ENCODE measurements around the gene PCOLCE2. TPM values are rescaled to one million over a fixed set of nuclear protein-coding genes. Genes with fewer than 3 reads are reported as not detected.
A peak's percentile ranks its signal among the peaks of the same experiment; 100 is the strongest.

Gene PCOLCE2
- total and polyA plus RNA-seq, 10 of the 15 experiments (the other 5 are each of a cell fraction or from before 2014, with no cell fraction given), result 0.11 to 7.6 (median 0.40) TPM

- no peak for TF ChIP-seq EED (IDR thresholded peaks at IDR 0.05; ENCODE audit: low read depth)
- no peak for TF ChIP-seq NFYB (IDR thresholded peaks at IDR 0.05; ENCODE audit: insufficient read depth, low read depth, low read length)
- no peak for TF ChIP-seq STAT1 (conservative IDR thresholded peaks at IDR 0.05)
- no peak for TF ChIP-seq NR2F1 (conservative IDR thresholded peaks at IDR 0.05)
- no peak for TF ChIP-seq IRF4 (IDR thresholded peaks at IDR 0.05; ENCODE audit: low read depth, low read length)
- TF ChIP-seq BRCA1 (IDR thresholded peaks at IDR 0.05; ENCODE audit: low read depth, low read length), result no peak
- peak; percentile 42; the same call in 1 of the 2 replicates for TF ChIP-seq RELB (IDR thresholded peaks at IDR 0.05; ENCODE audit: low read depth)
- no peak for TF ChIP-seq MYB (IDR thresholded peaks at IDR 0.05; ENCODE audit: borderline replicate concordance, low read depth, low read length)
- TF ChIP-seq HCFC1 (IDR thresholded peaks at IDR 0.05; ENCODE audit: low read length), result no peak
- no peak for TF ChIP-seq TCF12 (IDR thresholded peaks at IDR 0.05; ENCODE audit: low read depth, low read length)
- TF ChIP-seq CBX5 (IDR thresholded peaks at IDR 0.05; ENCODE audit: low read depth), result no peak
- TF ChIP-seq POLR2AphosphoS5 (IDR thresholded peaks at IDR 0.05; ENCODE audit: low read length), result no peak
- no peak for TF ChIP-seq CTCF (IDR thresholded peaks at IDR 0.05 in 2 of 3, conservative IDR thresholded peaks at IDR 0.05 in 1 of 3; ENCODE audit: control insufficient read depth in 2 of 3, extremely low read depth in 1 of 3, insufficient read depth in 1 of 3, low read depth in 3 of 3, low read length in 3 of 3)
- no peak for TF ChIP-seq SMAD1 (IDR thresholded peaks at IDR 0.05; ENCODE audit: low read depth, partially characterized antibody)
- peak; percentile 64 to 76; a peak in 3 of 4 replicates for TF ChIP-seq BHLHE40 (IDR thresholded peaks at IDR 0.05; ENCODE audit: borderline replicate concordance in 1 of 2, low read depth in 2 of 2, low read length in 1 of 2)
- no peak for TF ChIP-seq WRNIP1 (IDR thresholded peaks at IDR 0.05; ENCODE audit: borderline replicate concordance, low read depth, low read length)
- peak; percentile 68 for TF ChIP-seq MTA2 (IDR thresholded peaks at IDR 0.05; ENCODE audit: low read depth)
- no peak for TF ChIP-seq CBFB (IDR thresholded peaks at IDR 0.05; ENCODE audit: low read depth)
- TF ChIP-seq CHD4 (IDR thresholded peaks at IDR 0.05), result no peak
- TF ChIP-seq SMAD5 (IDR thresholded peaks at IDR 0.05; ENCODE audit: low read depth), result no peak
- TF ChIP-seq ESRRA (IDR thresholded peaks at IDR 0.05; ENCODE audit: low read length), result no peak
- no peak for TF ChIP-seq POU2F2 (IDR thresholded peaks at IDR 0.05; ENCODE audit: borderline replicate concordance, low read depth, low read length)
- TF ChIP-seq NFIC (IDR thresholded peaks at IDR 0.05; ENCODE audit: low read depth, low read length), result no peak
- TF ChIP-seq SPI1 (IDR thresholded peaks at IDR 0.05; ENCODE audit: borderline replicate concordance, insufficient read depth, low read depth, low read length), result no peak
- no peak for TF ChIP-seq TBL1XR1 (IDR thresholded peaks at IDR 0.05; ENCODE audit: low read depth, low read length)
Observed at GRCh38 chr3:142808103-142808917, 80.6 kb downstream of the PCOLCE2 start (continued).

Data from GM12878 (cell line).